OCI-LY3 (cell line): ENCODE results near the gene EIF4A3.
A peak's percentile ranks its signal among the peaks of the same experiment; 100 is the strongest.

Experiments used
- H2AFZ ChIP-seq: fragments of 200-600, 300-600 bp; shearing (Covaris generic); 2 replicates; pipeline ENCODE4 v1.6.0; 2014; ENCODE audit warnings: antibody characterized with exemption, low read depth, low read length
- H3K27ac ChIP-seq: fragments of 200-600, 300-600 bp; sonication (generic); 2 replicates; pipeline ENCODE4 v1.5.1; 2014; ENCODE audit warnings: mild to moderate bottlenecking, low read length, moderate library complexity, mixed read lengths
- H3K27me3 ChIP-seq: fragments of 200-600, 300-600 bp; sonication (generic); 2 replicates; pipeline ENCODE4 v1.6.1; 2014; ENCODE audit warnings: low read depth, low read length, mixed read lengths
- H3K36me3 ChIP-seq: fragments of 200-600, 300-600 bp; sonication (generic); replicated peaks from 2 replicates; pipeline ENCODE3; 2014; ENCODE audit warnings: low read depth, low read length, mixed read lengths
- H3K4me1 ChIP-seq: fragments of 300-600, 200-600 bp; sonication (generic); 2 replicates; pipeline ENCODE4 v1.6.1; 2014; ENCODE audit warnings: low read length, mixed read lengths
- H3K4me2 ChIP-seq: fragments of 200-600, 300-600 bp; sonication (generic); 2 replicates; pipeline ENCODE4 v1.6.1; 2014; ENCODE audit warnings: low read length, mixed read lengths
- H3K4me3 ChIP-seq: fragments of 300-600, 200-600 bp; sonication (generic); 2 replicates; pipeline ENCODE4 v1.5.1; 2014; ENCODE audit warnings: antibody characterized with exemption, mild to moderate bottlenecking, low read length, moderate library complexity
- H3K79me2 ChIP-seq: fragments of 300-600, 200-600 bp; shearing (Covaris generic); 2 replicates; pipeline ENCODE4 v1.6.1; 2014; ENCODE audit warnings: mild to moderate bottlenecking, low read length, mixed read lengths
- H3K9ac ChIP-seq: fragments of 300-600, 200-600 bp; shearing (Covaris generic); 2 replicates; pipeline ENCODE4 v1.6.0; 2014; ENCODE audit warnings: mild to moderate bottlenecking, low read length, moderate library complexity
- H3K9me3 ChIP-seq: fragments of 200-600, 300-600 bp; shearing (Covaris generic); 2 replicates; pipeline ENCODE4 v1.6.1; 2014; ENCODE audit warnings: low read length, mixed read lengths; ENCODE audit not compliant: insufficient read depth
- H4K20me1 ChIP-seq: fragments of 200-600, 300-600 bp; sonication (generic); 2 replicates; pipeline ENCODE4 v1.6.1; 2016; ENCODE audit warnings: low read length, mixed read lengths; ENCODE audit not compliant: insufficient read depth
- CTCF ChIP-seq: fragments of 200-600, 300-600 bp; sonication (generic); IDR thresholded peaks from 2 replicates; pipeline ENCODE4 v1.5.1; 2014; ENCODE audit warnings: antibody characterized with exemption, low read length, low read depth
- EZH2phosphoT487 ChIP-seq: fragments of 200-600 bp; shearing (Covaris generic); IDR thresholded peaks from 2 replicates; pipeline ENCODE4 v1.6.1; 2018; ENCODE audit warnings: antibody characterized with exemption, mixed run types, low read depth

Gene EIF4A3

GRCh38 chr17:80102664-80103448, 44.1 kb downstream of the EIF4A3 start:
- H3K4me2 ChIP-seq = peak overlapping the region; percentile 95
- H3K27ac ChIP-seq = no peak overlapping the region
- peaks cover 17% of the 10 kb centered on the region for H3K4me1 ChIP-seq
- peaks cover 11% of the 10 kb centered on the region for H3K79me2 ChIP-seq
- H3K9me3 ChIP-seq = no peaks in the 10 kb centered on the region
- peak overlapping the region; percentile 90; the same call in 1 of the 2 replicates for H3K9ac ChIP-seq
- H2AFZ ChIP-seq = no peak overlapping the region
- H4K20me1 ChIP-seq = no peaks in the 10 kb centered on the region
- H3K4me3 ChIP-seq = peak overlapping the region; percentile 96
- no peaks in the 10 kb centered on the region for H3K36me3 ChIP-seq
- H3K27me3 ChIP-seq = no peaks in the 10 kb centered on the region
- TF ChIP-seq CTCF (no peak), EZH2phosphoT487 (no peak)

- H3K4me2 ChIP-seq = peak overlapping the region; percentile 95
- peak overlapping the region; percentile 28; the same call in 1 of the 2 replicates for H3K27ac ChIP-seq
- no peaks in the 10 kb centered on the region for H3K36me3 ChIP-seq
- no peaks in the 10 kb centered on the region for H3K9me3 ChIP-seq
- no peaks in the 10 kb centered on the region for H3K27me3 ChIP-seq
- peak overlapping the region; percentile 96 for H3K4me3 ChIP-seq
- peaks cover 17% of the 10 kb centered on the region for H3K4me1 ChIP-seq
- H3K79me2 ChIP-seq = peaks cover 11% of the 10 kb centered on the region
- peak overlapping the region; percentile 52; the same call in 1 of the 2 replicates for H2AFZ ChIP-seq
- TF ChIP-seq CTCF (no peak), EZH2phosphoT487 (no peak)
- H3K9ac ChIP-seq = peak overlapping the region; percentile 90
- no peaks in the 10 kb centered on the region for H4K20me1 ChIP-seq
Observed at GRCh38 chr17:80101946-80102663, 44.8 kb downstream of the EIF4A3 start.

- Histone ChIP-seq H4K20me1 (no peaks in the 10 kb centered on the region), H3K27ac (peak within 1 kb of the TSS; percentile 28; the same call in 1 of the 2 replicates), H3K4me1 (peaks cover 17% of the 10 kb centered on the region), H3K79me2 (peaks cover 11% of the 10 kb centered on the region), H2AFZ (peak within 1 kb of the TSS; percentile 64), H3K27me3 (no peaks in the 10 kb centered on the region), H3K9me3 (no peaks in the 10 kb centered on the region), H3K4me3 (peak within 1 kb of the TSS; percentile 96), H3K9ac (peak within 1 kb of the TSS; percentile 90), H3K36me3 (no peaks in the 10 kb centered on the region), H3K4me2 (peak within 1 kb of the TSS; percentile 98)
- TF ChIP-seq EZH2phosphoT487 (no peak), CTCF (peak; percentile 67)
Observed at GRCh38 chr17:80101011-80101945, 45.6 kb downstream of the EIF4A3 start, which contains the start of gene GAA. TSS of gene GAA (plus strand) at chr17:80101581. CDS start at chr17:80104587, 3,006 bp downstream.
